Activated effector memory CD4-positive, alpha-beta T cell treated with Interleukin-2 at 50 U/mL for 16 hours (primary cell): Measurements from ENCODE around the gene CHIT1.

Experiments
- DNase-seq: peaks from one replicate; pipeline ENCODE4 v3.0.0-alpha.2; 2020

The CHIT1 gene

GRCh38 chr1:203215573-203215972 lies 13.9 kb downstream of the CHIT1 start:
- DNase-seq: no peak

DNA sequence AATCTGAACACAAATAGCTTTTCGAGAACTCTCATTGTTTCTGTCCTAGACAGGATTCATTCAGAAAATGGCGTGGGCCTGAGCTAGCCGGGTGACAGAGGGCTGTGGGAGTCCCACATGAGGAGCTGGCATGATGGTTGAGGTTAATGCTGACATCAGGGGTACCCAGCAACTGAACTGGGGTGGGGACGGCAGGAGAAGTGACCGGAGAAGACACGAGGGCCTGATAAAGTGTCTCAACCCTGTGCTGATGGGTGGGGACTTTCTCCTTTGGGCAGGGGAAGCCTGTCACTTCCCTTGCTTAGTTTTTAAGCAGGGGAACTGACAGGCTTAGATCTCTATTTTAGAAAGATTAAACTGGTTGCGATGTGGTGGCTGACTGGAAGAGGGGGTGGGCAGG lies 14.6 kb downstream of the CHIT1 start:
- no peak for DNase-seq

GRCh38 chr1:203213126-203213525 lies 16.3 kb downstream of the CHIT1 start:
- DNase-seq: no peak

- no peak for DNase-seq
Observed at GRCh38 chr1:203211812-203212211, 17.7 kb downstream of the CHIT1 start.

DNA sequence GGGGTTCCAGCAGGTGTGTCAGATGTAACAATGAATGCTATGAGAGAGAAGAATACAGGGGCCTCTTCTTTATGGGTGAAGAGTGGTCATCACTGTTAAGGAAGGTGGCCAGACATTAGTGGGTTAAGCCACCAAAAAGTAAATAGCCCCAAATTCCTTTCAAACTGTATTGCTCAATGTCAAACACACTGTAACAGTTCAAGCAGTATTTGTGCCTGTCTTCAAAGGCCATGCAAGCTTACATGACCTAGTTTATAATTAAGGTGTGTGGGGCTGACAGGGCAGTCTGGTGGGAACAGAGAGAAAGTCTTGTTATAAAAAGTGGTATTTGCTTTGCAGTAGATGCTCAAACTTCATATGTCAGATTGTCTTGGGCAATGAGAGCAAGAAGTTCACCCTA lies 18.5 kb downstream of the CHIT1 start:
- DNase-seq: no peak

DNA sequence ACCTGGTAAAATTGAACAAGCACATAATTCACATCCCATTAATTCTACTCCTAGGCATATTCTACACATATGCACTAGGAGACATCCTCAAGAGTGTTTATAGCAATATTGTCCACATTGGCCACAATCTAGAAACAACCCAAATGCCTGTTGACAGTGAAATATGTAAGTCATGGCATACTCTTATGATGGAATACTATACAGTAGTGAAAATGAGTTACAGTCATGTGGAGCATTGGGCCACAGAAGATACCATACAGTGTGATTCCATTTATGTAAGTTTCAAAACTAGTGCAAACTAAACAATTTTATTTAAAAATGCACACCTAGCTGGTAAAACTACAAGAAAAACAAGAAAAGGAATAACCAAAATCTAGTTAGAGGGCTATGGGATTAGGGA lies 19.1 kb downstream of the CHIT1 start:
- DNase-seq: no peak

DNA sequence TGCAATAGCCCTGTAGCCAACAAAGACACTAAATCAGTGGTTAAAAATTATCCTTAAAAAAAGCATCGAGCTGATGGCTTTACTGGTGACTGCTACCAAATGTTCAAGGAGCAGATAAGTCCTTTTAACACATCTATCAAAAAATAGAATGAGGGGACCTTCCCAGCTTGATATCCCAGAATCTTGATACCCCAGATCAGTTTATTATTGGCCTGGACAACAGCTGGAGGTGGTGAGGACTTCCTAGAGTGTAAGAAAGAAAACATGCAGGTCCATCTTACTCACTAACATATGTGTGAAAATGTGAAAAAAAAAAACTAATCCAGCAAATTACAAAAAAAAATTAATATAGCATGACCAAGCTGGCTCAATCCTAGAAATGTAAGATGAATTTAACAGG lies 21.3 kb downstream of the CHIT1 start:
- DNase-seq: no peak

GRCh38 chr1:203207751-203208150 lies 21.7 kb downstream of the CHIT1 start:
- no peak for DNase-seq

DNA sequence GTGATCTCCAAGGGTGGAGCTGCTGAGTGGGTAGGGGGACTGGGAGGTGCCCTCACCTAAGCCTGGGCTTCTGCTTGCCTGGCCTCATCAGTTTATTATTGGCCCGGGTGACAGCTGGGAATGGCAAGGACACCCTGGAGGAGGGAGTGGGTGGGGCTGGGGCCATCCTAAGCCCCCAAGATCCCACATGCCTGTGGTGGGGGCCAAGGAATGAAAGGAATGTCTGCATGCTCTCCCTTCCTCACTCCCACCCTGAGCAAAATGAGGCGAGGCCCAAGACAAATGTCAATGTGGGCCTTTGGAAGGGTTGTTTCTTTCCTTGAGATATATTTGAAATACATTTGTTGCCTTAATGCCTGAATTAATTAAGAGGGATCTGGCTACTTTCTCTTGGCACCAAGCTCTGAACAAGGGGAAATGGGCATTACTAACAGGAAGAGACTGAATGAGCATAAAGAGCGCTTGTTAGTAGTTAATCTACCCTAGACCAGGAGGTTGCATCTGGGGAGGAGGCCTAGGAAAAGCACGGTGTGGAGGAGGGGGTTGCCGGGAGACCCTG lies 23.3 kb downstream of the CHIT1 start:
- DNase-seq: no peak

GRCh38 chr1:203204756-203205155 lies 24.7 kb downstream of the CHIT1 start:
- no peak for DNase-seq

- no peak for DNase-seq
Observed at GRCh38 chr1:203202431-203203245, 26.8 kb downstream of the CHIT1 start.

DNA sequence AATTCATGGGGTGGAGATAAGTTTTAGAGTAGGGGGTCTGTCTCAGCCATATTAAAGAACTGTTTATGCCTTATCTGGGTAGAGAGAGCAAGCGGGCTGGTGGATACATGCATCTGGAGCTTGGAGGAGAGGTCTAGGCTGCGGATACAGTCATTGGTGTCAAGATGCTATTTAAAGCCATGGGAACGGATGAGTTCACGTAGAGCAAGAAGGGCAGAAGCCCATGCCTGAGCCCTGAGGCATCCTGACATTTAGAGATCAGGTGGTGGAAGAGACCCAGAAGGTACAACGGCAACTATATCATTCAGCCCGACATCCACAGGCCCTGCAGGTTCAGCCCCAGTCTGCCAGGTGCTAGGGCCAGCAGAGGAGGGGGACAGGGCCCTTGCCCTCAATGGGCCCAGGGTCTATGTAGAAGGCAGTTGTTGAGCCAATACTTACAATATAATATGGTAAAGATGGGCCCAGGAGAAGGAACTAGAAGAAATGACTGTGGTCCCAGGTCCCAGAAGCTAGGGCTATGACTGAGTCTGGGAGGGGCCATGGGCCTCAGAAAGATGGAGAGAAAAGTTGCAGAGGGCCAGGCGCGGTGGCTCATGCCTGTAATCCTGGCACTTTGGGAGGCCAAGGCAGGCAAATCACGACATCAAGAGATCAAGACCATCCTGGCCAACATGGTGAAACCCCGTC lies 27.8 kb downstream of the CHIT1 start:
- DNase-seq: no peak

GRCh38 chr1:203200916-203201315 lies 28.6 kb downstream of the CHIT1 start:
- no peak for DNase-seq

GRCh38 chr1:203199816-203200571 lies 29.5 kb downstream of the CHIT1 start:
- no peak for DNase-seq

DNA sequence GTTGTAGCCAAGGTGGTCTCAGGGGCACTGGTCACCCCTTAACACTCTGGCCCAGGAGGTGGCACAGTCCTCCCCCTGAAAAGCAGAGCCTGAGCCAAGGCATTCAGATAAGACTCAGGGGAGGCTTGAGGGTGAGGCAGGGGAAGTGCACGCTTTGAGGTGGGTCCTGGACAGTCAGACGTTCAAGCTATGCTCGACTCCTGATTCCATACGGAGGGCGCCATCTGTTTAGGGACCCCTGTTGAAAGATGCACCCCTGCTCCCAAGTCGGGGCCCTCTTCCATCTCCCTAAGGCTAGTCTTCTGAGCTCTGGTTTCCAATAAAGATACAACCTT lies 30.0 kb downstream of the CHIT1 start:
- DNase-seq: no peak

DNA sequence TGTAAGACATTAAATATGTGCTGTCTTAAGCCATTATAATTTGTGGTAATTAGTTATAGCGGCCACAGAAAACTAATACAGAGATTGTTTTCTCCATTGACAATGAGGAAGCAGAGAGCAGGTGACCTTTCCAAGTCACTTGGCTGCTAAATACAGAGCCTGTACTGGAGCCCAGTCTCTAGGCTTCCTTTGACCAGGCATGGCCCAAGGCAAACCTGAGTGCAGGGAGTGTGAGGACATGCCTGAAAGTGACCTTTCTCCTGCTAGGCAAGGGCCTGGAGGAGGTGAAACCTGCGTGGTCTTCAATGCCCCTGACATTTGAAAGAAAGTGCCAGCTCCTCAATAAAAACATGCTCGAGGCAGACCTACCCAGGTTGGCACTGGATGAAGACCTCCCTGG lies 30.5 kb downstream of the CHIT1 start:
- no peak for DNase-seq

DNA sequence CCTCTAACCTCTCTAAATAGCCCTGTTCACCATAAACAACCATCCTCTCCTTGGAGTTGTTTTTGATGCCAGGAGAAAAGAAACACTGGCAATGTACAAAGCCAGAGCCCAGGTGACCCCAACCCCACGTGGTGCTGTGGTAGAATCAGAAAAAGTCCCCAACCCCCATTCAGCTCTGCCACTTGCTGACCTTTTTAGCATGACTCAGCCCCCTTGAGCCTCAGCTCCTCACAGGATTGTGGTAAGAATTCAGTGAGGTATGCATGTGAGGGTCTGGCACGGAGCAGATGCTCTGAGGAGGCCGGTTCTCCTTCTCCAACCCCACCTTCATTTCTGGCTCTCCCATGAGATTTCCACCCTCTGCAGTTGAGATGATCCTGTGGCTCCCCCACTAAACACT lies 31.8 kb downstream of the CHIT1 start:
- no peak for DNase-seq

DNA sequence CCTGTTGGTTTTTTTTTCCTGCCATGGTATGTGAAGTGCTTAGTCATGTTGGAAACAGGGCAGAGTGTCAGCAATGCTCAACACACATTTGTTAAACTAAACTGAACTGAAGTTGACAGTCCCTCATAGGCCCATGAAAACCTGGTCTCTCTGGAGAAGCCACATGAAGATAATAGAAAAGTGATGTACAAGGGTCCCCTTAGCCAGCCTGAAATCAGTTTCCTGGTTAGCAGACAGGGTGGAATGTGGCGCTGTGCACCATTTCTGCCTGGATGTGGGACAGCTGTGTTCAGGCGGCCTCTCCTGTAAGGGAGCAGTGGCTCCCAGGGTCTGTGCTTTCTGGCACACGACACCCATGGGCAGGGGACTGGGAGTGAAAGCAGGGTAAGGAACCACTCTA lies 33.1 kb downstream of the CHIT1 start:
- DNase-seq: no peak

GRCh38 chr1:203190949-203191348 lies 38.5 kb downstream of the CHIT1 start:
- DNase-seq: no peak

- no peak for DNase-seq
Observed at GRCh38 chr1:203189951-203190352, 39.5 kb downstream of the CHIT1 start.

- DNase-seq: no peak
Observed at GRCh38 chr1:203188686-203189232, 40.7 kb downstream of the CHIT1 start.

GRCh38 chr1:203187689-203188264 lies 41.7 kb downstream of the CHIT1 start:
- no peak for DNase-seq

DNA sequence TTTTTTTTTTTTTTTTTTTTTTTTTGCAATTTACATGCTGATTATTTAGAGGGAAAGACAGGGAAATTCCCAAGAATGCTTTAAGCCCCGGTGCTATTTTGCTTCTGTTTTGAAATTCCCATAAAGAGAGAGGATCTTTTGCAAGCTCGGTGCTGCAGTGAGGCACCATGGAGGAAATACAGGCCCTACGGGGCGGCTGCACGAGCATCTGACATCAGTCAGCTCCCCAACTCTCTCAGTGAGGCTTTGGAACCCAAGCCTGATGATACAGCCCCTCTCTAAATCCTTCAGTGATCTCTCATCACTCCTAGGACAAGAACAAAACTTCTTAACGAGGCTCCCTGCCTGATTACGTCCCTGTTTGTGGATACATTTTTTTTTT lies 42.2 kb downstream of the CHIT1 start:
- no peak for DNase-seq
